ENCODE measurements around the gene GLB1L2.

The GLB1L2 gene

GRCh38 chr11:134346976-134347350, 15.2 kb downstream of the GLB1L2 start:
- H3K36me3 ChIP-seq (ENCODE audit: control insufficient read depth, insufficient read depth, low read length): no peaks in the 10 kb centered on the region
- no peak overlapping the region for H3K27ac ChIP-seq (ENCODE audit: insufficient read depth, low read length, poor library complexity, severe bottlenecking)
- peaks cover 6% of the 10 kb centered on the region for H3K4me1 ChIP-seq (ENCODE audit: control insufficient read depth, insufficient read depth, low read length, poor library complexity, severe bottlenecking)
- DNase-seq: no peak
- no peaks in the 10 kb centered on the region for H3K27me3 ChIP-seq (replicated peaks; ENCODE audit: control insufficient read depth, insufficient read depth, low read length, poor library complexity, severe bottlenecking)
- H3K9me3 ChIP-seq (ENCODE audit: control insufficient read depth, low read length): no peaks in the 10 kb centered on the region
- H3K4me3 ChIP-seq (ENCODE audit: insufficient read depth, low read depth, low read length, poor library complexity, severe bottlenecking): no peak overlapping the region

GRCh38 chr11:134347441-134347840, 15.7 kb downstream of the GLB1L2 start:
- H3K4me1 ChIP-seq (ENCODE audit: control insufficient read depth, insufficient read depth, low read length, poor library complexity, severe bottlenecking): peaks cover 6% of the 10 kb centered on the region
- H3K36me3 ChIP-seq (ENCODE audit: control insufficient read depth, insufficient read depth, low read length): no peaks in the 10 kb centered on the region
- no peaks in the 10 kb centered on the region for H3K9me3 ChIP-seq (ENCODE audit: control insufficient read depth, low read length)
- no peak overlapping the region for H3K27ac ChIP-seq (ENCODE audit: insufficient read depth, low read length, poor library complexity, severe bottlenecking)
- H3K27me3 ChIP-seq (replicated peaks; ENCODE audit: control insufficient read depth, insufficient read depth, low read length, poor library complexity, severe bottlenecking): no peaks in the 10 kb centered on the region
- DNase-seq: no peak
- H3K4me3 ChIP-seq (ENCODE audit: insufficient read depth, low read depth, low read length, poor library complexity, severe bottlenecking): no peak overlapping the region

GRCh38 chr11:134349109-134349801, 17.5 kb downstream of the GLB1L2 start:
- no peak overlapping the region for H3K27ac ChIP-seq (ENCODE audit: insufficient read depth, low read length, poor library complexity, severe bottlenecking)

GRCh38 chr11:134349802-134350355, 18.1 kb downstream of the GLB1L2 start:
- H3K27ac ChIP-seq (ENCODE audit: insufficient read depth, low read length, poor library complexity, severe bottlenecking): no peak overlapping the region
- DNase-seq: no peak
- no peaks in the 10 kb centered on the region for H3K36me3 ChIP-seq (ENCODE audit: control insufficient read depth, insufficient read depth, low read length)
- H3K4me3 ChIP-seq (ENCODE audit: insufficient read depth, low read depth, low read length, poor library complexity, severe bottlenecking): no peak overlapping the region
- H3K4me1 ChIP-seq (ENCODE audit: control insufficient read depth, insufficient read depth, low read length, poor library complexity, severe bottlenecking): peaks cover 6% of the 10 kb centered on the region
- no peaks in the 10 kb centered on the region for H3K9me3 ChIP-seq (ENCODE audit: control insufficient read depth, low read length)
- H3K27me3 ChIP-seq (replicated peaks; ENCODE audit: control insufficient read depth, insufficient read depth, low read length, poor library complexity, severe bottlenecking): no peaks in the 10 kb centered on the region

More at GRCh38 chr11:134349109-134349801, 17.5 kb downstream of the GLB1L2 start:
- no peak for DNase-seq
- no peaks in the 10 kb centered on the region for H3K9me3 ChIP-seq (ENCODE audit: control insufficient read depth, low read length)
- H3K4me1 ChIP-seq (ENCODE audit: control insufficient read depth, insufficient read depth, low read length, poor library complexity, severe bottlenecking): peaks cover 6% of the 10 kb centered on the region
- no peaks in the 10 kb centered on the region for H3K36me3 ChIP-seq (ENCODE audit: control insufficient read depth, insufficient read depth, low read length)
- H3K4me3 ChIP-seq (ENCODE audit: insufficient read depth, low read depth, low read length, poor library complexity, severe bottlenecking): no peak overlapping the region
- H3K27me3 ChIP-seq (replicated peaks; ENCODE audit: control insufficient read depth, insufficient read depth, low read length, poor library complexity, severe bottlenecking): no peaks in the 10 kb centered on the region

- Histone ChIP-seq H3K9me3 (ENCODE audit: control insufficient read depth, low read length) (no peaks in the 10 kb centered on the region), H3K4me1 (ENCODE audit: control insufficient read depth, insufficient read depth, low read length, poor library complexity, severe bottlenecking) (peaks cover 6% of the 10 kb centered on the region), H3K27me3 (replicated peaks; ENCODE audit: control insufficient read depth, insufficient read depth, low read length, poor library complexity, severe bottlenecking) (no peaks in the 10 kb centered on the region), H3K4me3 (ENCODE audit: insufficient read depth, low read depth, low read length, poor library complexity, severe bottlenecking) (no peak overlapping the region), H3K36me3 (ENCODE audit: control insufficient read depth, insufficient read depth, low read length) (no peaks in the 10 kb centered on the region), H3K27ac (ENCODE audit: insufficient read depth, low read length, poor library complexity, severe bottlenecking) (no peak overlapping the region)
- no peak for DNase-seq
These were observed 18.6 kb downstream of the GLB1L2 start for GRCh38 chr11:134350381-134350780.

- H3K27ac ChIP-seq (ENCODE audit: insufficient read depth, low read length, poor library complexity, severe bottlenecking): no peak overlapping the region
- H3K36me3 ChIP-seq (ENCODE audit: control insufficient read depth, insufficient read depth, low read length): no peaks in the 10 kb centered on the region
- H3K27me3 ChIP-seq (replicated peaks; ENCODE audit: control insufficient read depth, insufficient read depth, low read length, poor library complexity, severe bottlenecking): no peaks in the 10 kb centered on the region
- no peak overlapping the region for H3K4me3 ChIP-seq (ENCODE audit: insufficient read depth, low read depth, low read length, poor library complexity, severe bottlenecking)
- no peak for DNase-seq
- H3K4me1 ChIP-seq (ENCODE audit: control insufficient read depth, insufficient read depth, low read length, poor library complexity, severe bottlenecking): peaks cover 6% of the 10 kb centered on the region
- no peaks in the 10 kb centered on the region for H3K9me3 ChIP-seq (ENCODE audit: control insufficient read depth, low read length)
These were observed 20.3 kb downstream of the GLB1L2 start for GRCh38 chr11:134352111-134352510.

GRCh38 chr11:134355136-134355535, 23.3 kb downstream of the GLB1L2 start:
- H3K27me3 ChIP-seq (replicated peaks; ENCODE audit: control insufficient read depth, insufficient read depth, low read length, poor library complexity, severe bottlenecking): no peaks in the 10 kb centered on the region
- DNase-seq: no peak
- H3K9me3 ChIP-seq (ENCODE audit: control insufficient read depth, low read length): no peaks in the 10 kb centered on the region
- no peaks in the 10 kb centered on the region for H3K4me1 ChIP-seq (ENCODE audit: control insufficient read depth, insufficient read depth, low read length, poor library complexity, severe bottlenecking)
- H3K27ac ChIP-seq (ENCODE audit: insufficient read depth, low read length, poor library complexity, severe bottlenecking): no peak overlapping the region
- no peak overlapping the region for H3K4me3 ChIP-seq (ENCODE audit: insufficient read depth, low read depth, low read length, poor library complexity, severe bottlenecking)
- no peaks in the 10 kb centered on the region for H3K36me3 ChIP-seq (ENCODE audit: control insufficient read depth, insufficient read depth, low read length)

GRCh38 chr11:134355656-134356055, 23.9 kb downstream of the GLB1L2 start:
- H3K36me3 ChIP-seq (ENCODE audit: control insufficient read depth, insufficient read depth, low read length): no peaks in the 10 kb centered on the region
- no peak for DNase-seq
- H3K27me3 ChIP-seq (replicated peaks; ENCODE audit: control insufficient read depth, insufficient read depth, low read length, poor library complexity, severe bottlenecking): no peaks in the 10 kb centered on the region
- H3K4me1 ChIP-seq (ENCODE audit: control insufficient read depth, insufficient read depth, low read length, poor library complexity, severe bottlenecking): no peaks in the 10 kb centered on the region
- no peak overlapping the region for H3K27ac ChIP-seq (ENCODE audit: insufficient read depth, low read length, poor library complexity, severe bottlenecking)
- H3K4me3 ChIP-seq (ENCODE audit: insufficient read depth, low read depth, low read length, poor library complexity, severe bottlenecking): no peak overlapping the region
- no peaks in the 10 kb centered on the region for H3K9me3 ChIP-seq (ENCODE audit: control insufficient read depth, low read length)

GRCh38 chr11:134356656-134357544, 25.1 kb downstream of the GLB1L2 start:
- Histone ChIP-seq H3K27me3 (replicated peaks; ENCODE audit: control insufficient read depth, insufficient read depth, low read length, poor library complexity, severe bottlenecking) (no peaks in the 10 kb centered on the region), H3K36me3 (ENCODE audit: control insufficient read depth, insufficient read depth, low read length) (no peaks in the 10 kb centered on the region), H3K4me1 (ENCODE audit: control insufficient read depth, insufficient read depth, low read length, poor library complexity, severe bottlenecking) (no peaks in the 10 kb centered on the region), H3K9me3 (ENCODE audit: control insufficient read depth, low read length) (no peaks in the 10 kb centered on the region), H3K4me3 (ENCODE audit: insufficient read depth, low read depth, low read length, poor library complexity, severe bottlenecking) (no peak overlapping the region), H3K27ac (ENCODE audit: insufficient read depth, low read length, poor library complexity, severe bottlenecking) (no peak overlapping the region)
- no peak for DNase-seq

GRCh38 chr11:134357545-134357839, 25.7 kb downstream of the GLB1L2 start:
- Histone ChIP-seq H3K4me1 (ENCODE audit: control insufficient read depth, insufficient read depth, low read length, poor library complexity, severe bottlenecking) (no peaks in the 10 kb centered on the region), H3K9me3 (ENCODE audit: control insufficient read depth, low read length) (no peaks in the 10 kb centered on the region), H3K27me3 (replicated peaks; ENCODE audit: control insufficient read depth, insufficient read depth, low read length, poor library complexity, severe bottlenecking) (no peaks in the 10 kb centered on the region), H3K4me3 (ENCODE audit: insufficient read depth, low read depth, low read length, poor library complexity, severe bottlenecking) (no peak overlapping the region), H3K36me3 (ENCODE audit: control insufficient read depth, insufficient read depth, low read length) (no peaks in the 10 kb centered on the region), H3K27ac (ENCODE audit: insufficient read depth, low read length, poor library complexity, severe bottlenecking) (no peak overlapping the region)
- DNase-seq: no peak
